H9 (cell line): ENCODE measurements around the gene AGPAT1. TPM values are rescaled to one million over a fixed set of nuclear protein-coding genes. Genes with fewer than 3 reads are reported as not detected.

Experiments
- DNase-seq: peaks from one replicate; pipeline ENCODE4 v3.0.0-alpha.2; 2017
- H2AFZ ChIP-seq: one replicate; pipeline ENCODE4 v1.6.1; 2013; ENCODE audit warnings: mild to moderate bottlenecking, low read length, control low read depth, moderate library complexity
- H2AK5ac ChIP-seq: 2 replicates; pipeline ENCODE4 v1.6.1; 2013; ENCODE audit warnings: low read length, control low read depth, mixed read lengths; ENCODE audit not compliant: insufficient read length
- H2BK120ac ChIP-seq: one replicate; pipeline ENCODE4 v1.6.1; 2013; ENCODE audit warnings: low read depth, mild to moderate bottlenecking, low read length, control low read depth, inconsistent platforms; ENCODE audit not compliant: poor library complexity, severe bottlenecking
- H2BK12ac ChIP-seq: 2 replicates; pipeline ENCODE4 v1.6.1; 2013; ENCODE audit warnings: low read length, control low read depth, mixed read lengths, low read depth; ENCODE audit not compliant: insufficient read length
- H2BK15ac ChIP-seq: 2 replicates; pipeline ENCODE4 v1.6.1; 2013; ENCODE audit warnings: low read depth, low read length, control low read depth
- H2BK20ac ChIP-seq: one replicate; pipeline ENCODE4 v1.6.1; 2013; ENCODE audit warnings: low read depth, mild to moderate bottlenecking, low read length, control low read depth, inconsistent platforms; ENCODE audit not compliant: poor library complexity, severe bottlenecking
- H2BK5ac ChIP-seq: 2 replicates; pipeline ENCODE4 v1.6.1; 2013; ENCODE audit warnings: low read length, control low read depth, mixed read lengths; ENCODE audit not compliant: insufficient read length
- H3K14ac ChIP-seq: 2 replicates; pipeline ENCODE4 v1.6.1; 2013; ENCODE audit warnings: low read length, control low read depth; ENCODE audit not compliant: insufficient read depth
- H3K18ac ChIP-seq: 2 replicates; pipeline ENCODE4 v1.6.1; 2013; ENCODE audit warnings: low read depth, mild to moderate bottlenecking, mixed read lengths, low read length, control low read depth; ENCODE audit not compliant: insufficient read length
- H3K23ac ChIP-seq: 2 replicates; pipeline ENCODE4 v1.6.1; 2013; ENCODE audit warnings: low read length, control low read depth, mixed read lengths, low read depth; ENCODE audit not compliant: insufficient read length
- H3K23me2 ChIP-seq: 2 replicates; pipeline ENCODE4 v1.6.1; 2013; ENCODE audit warnings: low read depth, mild to moderate bottlenecking, mixed read lengths, low read length, control low read depth; ENCODE audit not compliant: insufficient read length, poor library complexity, severe bottlenecking
- H3K27ac ChIP-seq: 2 replicates; pipeline ENCODE4 v1.5.1; 2013; ENCODE audit warnings: low read length, control low read depth, mixed read lengths, low read depth; ENCODE audit not compliant: insufficient read length
- H3K27me3 ChIP-seq: 2 replicates; pipeline ENCODE4 v1.6.1; 2013; ENCODE audit warnings: low read length, control low read depth, inconsistent platforms; ENCODE audit not compliant: insufficient read depth
- H3K4ac ChIP-seq: 2 replicates; pipeline ENCODE4 v1.6.1; 2013; ENCODE audit warnings: low read depth, mild to moderate bottlenecking, control low read depth, inconsistent platforms, low read length, moderate library complexity
- H3K4me1 ChIP-seq: 2 replicates; pipeline ENCODE4 v1.6.1; 2013; ENCODE audit warnings: low read length, control low read depth, inconsistent platforms; ENCODE audit not compliant: insufficient read depth
- H3K4me2 ChIP-seq: 2 replicates; pipeline ENCODE4 v1.6.1; 2013; ENCODE audit warnings: low read length, control low read depth, mixed read lengths; ENCODE audit not compliant: insufficient read length, insufficient read depth
- H3K56ac ChIP-seq: 2 replicates; pipeline ENCODE4 v1.6.1; 2013; ENCODE audit warnings: low read depth, mild to moderate bottlenecking, mixed read lengths, low read length, control low read depth; ENCODE audit not compliant: insufficient read length
- H3K79me1 ChIP-seq: 2 replicates; pipeline ENCODE4 v1.6.1; 2013; ENCODE audit warnings: low read depth, mild to moderate bottlenecking, moderate library complexity, low read length, control low read depth, inconsistent platforms; ENCODE audit not compliant: insufficient read depth, poor library complexity, severe bottlenecking
- H3K79me2 ChIP-seq: 2 replicates; pipeline ENCODE4 v1.6.1; 2013; ENCODE audit warnings: low read length, control low read depth, inconsistent platforms; ENCODE audit not compliant: insufficient read depth
- H3K9ac ChIP-seq: 2 replicates; pipeline ENCODE4 v1.6.1; 2013; ENCODE audit warnings: low read length, control low read depth, mixed read lengths; ENCODE audit not compliant: insufficient read length; ENCODE audit errors: extremely low read depth
- H3K9me3 ChIP-seq: one replicate; pipeline ENCODE4 v1.6.1; 2013; ENCODE audit warnings: low read depth, low read length, inconsistent platforms; ENCODE audit not compliant: control insufficient read depth
- H3T11ph ChIP-seq: one replicate; pipeline ENCODE4 v1.6.1; 2013; ENCODE audit warnings: mild to moderate bottlenecking, low read length, control low read depth, inconsistent platforms
- H4K20me1 ChIP-seq: one replicate; pipeline ENCODE4 v1.6.1; 2013; ENCODE audit not compliant: control insufficient read depth, insufficient read length, insufficient read depth
- H4K5ac ChIP-seq: 2 replicates; pipeline ENCODE4 v1.6.1; 2013; ENCODE audit warnings: low read depth, mild to moderate bottlenecking, mixed read lengths, low read length, control low read depth; ENCODE audit not compliant: insufficient read length
- H4K8ac ChIP-seq: replicated peaks from 2 replicates; pipeline ENCODE4 v1.6.1; 2013; ENCODE audit warnings: low read length, control low read depth, mixed read lengths, low read depth; ENCODE audit not compliant: insufficient read length
- H4K91ac ChIP-seq: 2 replicates; pipeline ENCODE4 v1.6.1; 2013; ENCODE audit warnings: low read depth, mild to moderate bottlenecking, moderate library complexity, mixed read lengths, low read length, control low read depth; ENCODE audit not compliant: insufficient read length
- H3K27ac Mint-ChIP-seq, 3 experiments: 2 replicates in 2 of 3; 3 replicates in 1 of 3; pipeline ENCODE4 v1.8.0; 2020 to 2021; ENCODE audit warnings: mixed read lengths in 3 of 3, mild to moderate bottlenecking in 1 of 3, moderate library complexity in 1 of 3
- H3K27me3 Mint-ChIP-seq: 2 replicates; pipeline ENCODE4 v1.8.0; 2021; ENCODE audit warnings: low read depth, mild to moderate bottlenecking, moderate library complexity, mixed read lengths
- H3K36me3 Mint-ChIP-seq, 3 experiments: 2 replicates in 2 of 3; 3 replicates in 1 of 3; pipeline ENCODE4 v1.8.0; 2020 to 2021; ENCODE audit warnings: low read depth in 3 of 3, mixed read lengths in 3 of 3; ENCODE audit not compliant: insufficient read depth in 1 of 3
- H3K4me1 Mint-ChIP-seq, 2 experiments: 2 replicates each; pipeline ENCODE4 v1.8.0; 2020; ENCODE audit warnings: mixed read lengths in 2 of 2
- H3K4me3 Mint-ChIP-seq, 2 experiments: 2 replicates in 1 of 2; 3 replicates in 1 of 2; pipeline ENCODE4 v1.8.0; 2020 to 2021; ENCODE audit warnings: mild to moderate bottlenecking in 2 of 2, mixed read lengths in 2 of 2, moderate library complexity in 1 of 2
- H3K9me3 Mint-ChIP-seq, 2 experiments: 2 replicates in 1 of 2; 3 replicates in 1 of 2; pipeline ENCODE4 v1.8.0; 2020; ENCODE audit warnings: mild to moderate bottlenecking in 2 of 2, mixed read lengths in 2 of 2, moderate library complexity in 1 of 2
- WGBS: extraction: QIAGEN DNeasy Blood & Tissue Kit; methylation state at CpG from one replicate; pipeline ENCODE4 v1.1.7; 2013; ENCODE audit warnings: missing lambda C conversion rate, low lambda C conversion rate, mixed read lengths; ENCODE audit not compliant: insufficient read length; ENCODE audit errors: extremely low coverage; 5-methylcytosine and 5-hydroxymethylcytosine counted together
- total RNA-seq: library from RNA; stranded (reverse); gene quantifications from 2 replicates; pipeline ENCODE4 v1.2.1, GENCODE V29; 2021
- TF ChIP-seq, protein P1 (sequence below): fragments of 200-600 bp; sonication (generic); conservative IDR thresholded peaks from 3 replicates; pipeline ENCODE4 v1.8.0; 2021; ENCODE audit warnings: antibody characterized with exemption, mild to moderate bottlenecking

Gene AGPAT1
- total RNA-seq, 1 experiment from 2014 or later, result 89.5 TPM

DNA sequence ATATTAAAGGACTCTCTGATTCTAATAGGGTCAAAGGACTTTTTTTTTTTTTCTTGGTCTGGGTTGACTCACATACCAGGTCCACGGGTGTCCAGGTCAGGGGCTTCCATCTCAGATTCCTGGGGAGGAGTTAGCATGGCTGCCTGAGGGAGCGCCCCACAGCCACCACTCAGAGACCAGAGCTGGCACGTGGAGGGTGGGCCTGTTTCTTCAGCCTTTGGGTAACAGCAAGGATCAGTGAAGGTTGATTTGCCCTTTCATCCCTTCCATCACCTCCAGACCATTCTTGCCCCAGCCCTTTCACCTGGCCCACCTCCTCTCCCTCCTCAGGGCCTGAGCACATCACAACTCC is 22.4 kb upstream of the AGPAT1 start:
- no peak overlapping the region for H3K9ac ChIP-seq
- H3K27me3 ChIP-seq, result no peaks in the 10 kb centered on the region
- no peak overlapping the region; a peak in 1 of 5 replicates for H3K4me3 Mint-ChIP-seq
- no peak overlapping the region for H3K56ac ChIP-seq
- no peak overlapping the region for H3K14ac ChIP-seq
- H2BK120ac ChIP-seq, result no peak overlapping the region
- TF ChIP-seq, protein P1, sequence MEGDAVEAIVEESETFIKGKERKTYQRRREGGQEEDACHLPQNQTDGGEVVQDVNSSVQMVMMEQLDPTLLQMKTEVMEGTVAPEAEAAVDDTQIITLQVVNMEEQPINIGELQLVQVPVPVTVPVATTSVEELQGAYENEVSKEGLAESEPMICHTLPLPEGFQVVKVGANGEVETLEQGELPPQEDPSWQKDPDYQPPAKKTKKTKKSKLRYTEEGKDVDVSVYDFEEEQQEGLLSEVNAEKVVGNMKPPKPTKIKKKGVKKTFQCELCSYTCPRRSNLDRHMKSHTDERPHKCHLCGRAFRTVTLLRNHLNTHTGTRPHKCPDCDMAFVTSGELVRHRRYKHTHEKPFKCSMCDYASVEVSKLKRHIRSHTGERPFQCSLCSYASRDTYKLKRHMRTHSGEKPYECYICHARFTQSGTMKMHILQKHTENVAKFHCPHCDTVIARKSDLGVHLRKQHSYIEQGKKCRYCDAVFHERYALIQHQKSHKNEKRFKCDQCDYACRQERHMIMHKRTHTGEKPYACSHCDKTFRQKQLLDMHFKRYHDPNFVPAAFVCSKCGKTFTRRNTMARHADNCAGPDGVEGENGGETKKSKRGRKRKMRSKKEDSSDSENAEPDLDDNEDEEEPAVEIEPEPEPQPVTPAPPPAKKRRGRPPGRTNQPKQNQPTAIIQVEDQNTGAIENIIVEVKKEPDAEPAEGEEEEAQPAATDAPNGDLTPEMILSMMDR, result no peak
- H2AK5ac ChIP-seq, result no peak overlapping the region
- no peak overlapping the region for H3T11ph ChIP-seq
- H3K9me3 ChIP-seq, result no peaks in the 10 kb centered on the region
- H2BK12ac ChIP-seq, result no peak overlapping the region
- peaks cover 23 to 26% of the 10 kb centered on the region in 2 experiments for H3K4me1 Mint-ChIP-seq
- H4K20me1 ChIP-seq, result no peaks in the 10 kb centered on the region
- H4K91ac ChIP-seq, result no peak overlapping the region
- H3K27me3 Mint-ChIP-seq, result no peaks in the 10 kb centered on the region
- no peak for DNase-seq
- no peak overlapping the region for H3K27ac Mint-ChIP-seq
- no peak overlapping the region for H2BK15ac ChIP-seq
- H4K5ac ChIP-seq, result no peak overlapping the region
- no peak overlapping the region for H3K23ac ChIP-seq
- H3K18ac ChIP-seq, result no peak overlapping the region
- peaks cover 3% of the 10 kb centered on the region for H3K4me1 ChIP-seq
- H2BK5ac ChIP-seq, result no peak overlapping the region
- no peaks in the 10 kb centered on the region for H3K9me3 Mint-ChIP-seq
- H2BK20ac ChIP-seq, result no peak overlapping the region
- no peak overlapping the region for H3K27ac ChIP-seq
- no peak overlapping the region for H4K8ac ChIP-seq
- H3K4ac ChIP-seq, result no peak overlapping the region
- no peak overlapping the region for H3K4me2 ChIP-seq
- peaks cover 9% of the 10 kb centered on the region for H3K23me2 ChIP-seq
- H3K36me3 Mint-ChIP-seq, result no peaks in the 10 kb centered on the region
- WGBS, result no CpG with 5 or more reads among the region's 3 CpGs
- H3K79me2 ChIP-seq, result no peaks in the 10 kb centered on the region
- H2AFZ ChIP-seq, result no peak overlapping the region
- H3K79me1 ChIP-seq, result no peaks in the 10 kb centered on the region
